ENCODE measurements around the gene HPS1. TPM values are rescaled to one million over a fixed set of nuclear protein-coding genes. Genes with fewer than 3 reads are reported as not detected.

Gene HPS1
- total RNA-seq, 1 donor = 42.3 TPM

- DNase-seq (ENCODE audit: low read depth) = no peak
- no peak overlapping the region for H3K4me3 ChIP-seq (ENCODE audit: low read depth, low read length)
- TF ChIP-seq CTCF (IDR thresholded peaks at IDR 0.05; ENCODE audit: insufficient read depth, low read length) = no peak
These were observed 27.1 kb downstream of the HPS1 start for GRCh38 chr10:98419469-98420261.

- no peak overlapping the region for H3K4me3 ChIP-seq (ENCODE audit: low read depth, low read length)
- no peak for TF ChIP-seq CTCF (IDR thresholded peaks at IDR 0.05; ENCODE audit: insufficient read depth, low read length)
- no peak for DNase-seq (ENCODE audit: low read depth)
These were observed 27.9 kb downstream of the HPS1 start for GRCh38 chr10:98418665-98419468.

- no peak overlapping the region for H3K4me3 ChIP-seq (ENCODE audit: low read depth, low read length)
- TF ChIP-seq CTCF (IDR thresholded peaks at IDR 0.05; ENCODE audit: insufficient read depth, low read length) = no peak
- DNase-seq (ENCODE audit: low read depth) = no peak
These were observed 28.6 kb downstream of the HPS1 start for GRCh38 chr10:98417973-98418664.

- no peak for DNase-seq (ENCODE audit: low read depth)
- H3K4me3 ChIP-seq (ENCODE audit: low read depth, low read length) = no peak overlapping the region
- TF ChIP-seq CTCF (IDR thresholded peaks at IDR 0.05; ENCODE audit: insufficient read depth, low read length) = no peak
These were observed 29.2 kb downstream of the HPS1 start for GRCh38 chr10:98417481-98417959.

GRCh38 chr10:98416606-98417388, 29.9 kb downstream of the HPS1 start:
- no peak for DNase-seq (ENCODE audit: low read depth)
- H3K4me3 ChIP-seq (ENCODE audit: low read depth, low read length) = no peak overlapping the region
- no peak for TF ChIP-seq CTCF (IDR thresholded peaks at IDR 0.05; ENCODE audit: insufficient read depth, low read length)

- H3K4me3 ChIP-seq (ENCODE audit: low read depth, low read length) = no peak overlapping the region
- DNase-seq (ENCODE audit: low read depth) = peak; percentile 37
- no peak for TF ChIP-seq CTCF (IDR thresholded peaks at IDR 0.05; ENCODE audit: insufficient read depth, low read length)
These were observed 31.0 kb downstream of the HPS1 start for GRCh38 chr10:98415731-98416119.
